Activated gamma-delta T cell treated with Interleukin-2 at 50 U/mL for 16 hours (primary cell): ENCODE data around the gene PSPN.
"Not testable (repeated sequence)": the region's sequence is repeated elsewhere in the genome, so short reads cannot be mapped to it uniquely, and the experiment has no call there.

ENCODE experiments used
- DNase-seq: peaks from one replicate; pipeline ENCODE4 v3.0.0-alpha.2; 2020

Gene PSPN

GRCh38 chr19:6373096-6373812 is 2.5 kb downstream of the PSPN start:
- DNase-seq: peak; percentile 98

- DNase-seq: peak; percentile 97
Observed at GRCh38 chr19:6372594-6373095, 3.1 kb downstream of the PSPN start, which contains the start of gene ALKBH7. Gene ALKBH7, plus strand, starts transcription at chr19:6372794. Its CDS starts 27 bp downstream, at chr19:6372821.

GRCh38 chr19:6364353-6364752 is 11.4 kb downstream of the PSPN start:
- DNase-seq: no peak

- peak; percentile 39 for DNase-seq
Observed at GRCh38 chr19:6362351-6362801, 13.4 kb downstream of the PSPN start.

GRCh38 chr19:6362027-6362350 is 13.7 kb downstream of the PSPN start:
- DNase-seq: no peak

- not testable (repeated sequence) for DNase-seq
Observed at GRCh38 chr19:6360857-6361216, 14.9 kb downstream of the PSPN start.

GRCh38 chr19:6360445-6360844 is 15.3 kb downstream of the PSPN start:
- DNase-seq: not testable (repeated sequence)

- no peak for DNase-seq
Observed at GRCh38 chr19:6359568-6360341, 16.0 kb downstream of the PSPN start.

- no peak for DNase-seq
Observed at GRCh38 chr19:6358003-6358402, 17.7 kb downstream of the PSPN start.

- no peak for DNase-seq
Observed at GRCh38 chr19:6357174-6357573, 18.6 kb downstream of the PSPN start.

- DNase-seq: not testable (repeated sequence)
Observed at GRCh38 chr19:6355321-6356040, 20.3 kb downstream of the PSPN start.

GRCh38 chr19:6354098-6354674 is 21.5 kb downstream of the PSPN start:
- DNase-seq: no peak

GRCh38 chr19:6352381-6353165 is 23.2 kb downstream of the PSPN start:
- DNase-seq: no peak

GRCh38 chr19:6350688-6351087 is 25.0 kb downstream of the PSPN start:
- no peak for DNase-seq

- DNase-seq: not testable (repeated sequence)
Observed at GRCh38 chr19:6349271-6349670, 26.5 kb downstream of the PSPN start.

GRCh38 chr19:6343462-6343861 is 32.3 kb downstream of the PSPN start:
- DNase-seq: no peak

GRCh38 chr19:6340493-6341201 is 35.1 kb downstream of the PSPN start:
- no peak for DNase-seq

- DNase-seq: no peak
Observed at GRCh38 chr19:6334490-6335285, 41.0 kb downstream of the PSPN start.

GRCh38 chr19:6333439-6333838 is 42.3 kb downstream of the PSPN start, which contains the start of gene ACER1:
Gene ACER1, minus strand, starts transcription at chr19:6333612. Its CDS starts 61 bp downstream, at chr19:6333551.
- DNase-seq: no peak

- no peak for DNase-seq
Observed at GRCh38 chr19:6326815-6327214, 48.9 kb downstream of the PSPN start.

- no peak for DNase-seq
Observed at GRCh38 chr19:6325614-6326013, 50.1 kb downstream of the PSPN start.
